ENCODE data around the gene ARSK.
"Not testable (repeated sequence)": the region's sequence is repeated elsewhere in the genome, so short reads cannot be mapped to it uniquely, and the experiment has no call there.

ARSK gene

GRCh38 chr5:95628933-95629332 lies 74.0 kb downstream of the ARSK start:
- Histone ChIP-seq H3K27ac (no peak overlapping the region), H3K9ac (ENCODE audit: insufficient read length) (no peak overlapping the region), H3K9me3 (ENCODE audit: low read depth, low read length) (no peaks in the 10 kb centered on the region), H3K36me3 (ENCODE audit: insufficient read depth, low read length) (no peaks in the 10 kb centered on the region), H3K4me3 (no peak overlapping the region)
- TF ChIP-seq POLR2AphosphoS5 (IDR thresholded peaks at IDR 0.05; ENCODE audit: borderline replicate concordance, low read depth, low read length) (no peak), EZH2 (IDR thresholded peaks at IDR 0.05) (no peak), FOXP2 (optimal IDR thresholded peaks at IDR 0.05; ENCODE audit: control extremely low read depth, extremely low read length, insufficient read depth) (no peak)
- DNase-seq (ENCODE audit: low read depth, low spot score) = no peak

- no peaks in the 10 kb centered on the region for H3K36me3 ChIP-seq (ENCODE audit: insufficient read depth, low read length)
These were observed 75.6 kb downstream of the ARSK start for GRCh38 chr5:95630394-95630917.

GRCh38 chr5:95631255-95631958 lies 76.5 kb downstream of the ARSK start:
- no peak overlapping the region for H3K4me3 ChIP-seq
- H3K36me3 ChIP-seq (ENCODE audit: insufficient read depth, low read length) = no peaks in the 10 kb centered on the region
- TF ChIP-seq EZH2 (IDR thresholded peaks at IDR 0.05) (no peak), FOXP2 (optimal IDR thresholded peaks at IDR 0.05; ENCODE audit: control extremely low read depth, extremely low read length, insufficient read depth) (no peak), POLR2AphosphoS5 (IDR thresholded peaks at IDR 0.05; ENCODE audit: borderline replicate concordance, low read depth, low read length) (no peak)
- no peak for DNase-seq (ENCODE audit: low read depth, low spot score)
- H3K27ac ChIP-seq = no peak overlapping the region
- no peaks in the 10 kb centered on the region for H3K9me3 ChIP-seq (ENCODE audit: low read depth, low read length)
- no peak overlapping the region for H3K9ac ChIP-seq (ENCODE audit: insufficient read length)

More at GRCh38 chr5:95630394-95630917, 75.6 kb downstream of the ARSK start:
- TF ChIP-seq FOXP2 (optimal IDR thresholded peaks at IDR 0.05; ENCODE audit: control extremely low read depth, extremely low read length, insufficient read depth) (no peak), POLR2AphosphoS5 (IDR thresholded peaks at IDR 0.05; ENCODE audit: borderline replicate concordance, low read depth, low read length) (no peak), EZH2 (IDR thresholded peaks at IDR 0.05) (no peak)
- Histone ChIP-seq H3K9ac (ENCODE audit: insufficient read length) (no peak overlapping the region), H3K4me3 (no peak overlapping the region), H3K27ac (no peak overlapping the region), H3K9me3 (ENCODE audit: low read depth, low read length) (no peaks in the 10 kb centered on the region)
- DNase-seq (ENCODE audit: low read depth, low spot score) = no peak

GRCh38 chr5:95631991-95632675 lies 77.2 kb downstream of the ARSK start:
- Histone ChIP-seq H3K4me3 (no peak overlapping the region), H3K9ac (ENCODE audit: insufficient read length) (no peak overlapping the region), H3K27ac (no peak overlapping the region), H3K36me3 (ENCODE audit: insufficient read depth, low read length) (no peaks in the 10 kb centered on the region), H3K9me3 (ENCODE audit: low read depth, low read length) (no peaks in the 10 kb centered on the region)
- TF ChIP-seq EZH2 (IDR thresholded peaks at IDR 0.05) (no peak), POLR2AphosphoS5 (IDR thresholded peaks at IDR 0.05; ENCODE audit: borderline replicate concordance, low read depth, low read length) (no peak), FOXP2 (optimal IDR thresholded peaks at IDR 0.05; ENCODE audit: control extremely low read depth, extremely low read length, insufficient read depth) (no peak)
- DNase-seq (ENCODE audit: low read depth, low spot score) = no peak

- DNase-seq (ENCODE audit: low read depth, low spot score); H3K9me3 ChIP-seq (ENCODE audit: low read depth, low read length); H3K36me3 ChIP-seq (ENCODE audit: insufficient read depth, low read length); H3K9ac ChIP-seq (ENCODE audit: insufficient read length); H3K4me3 ChIP-seq; H3K27ac ChIP-seq: not testable (repeated sequence)
These were observed 78.0 kb downstream of the ARSK start for GRCh38 chr5:95632942-95633341.

GRCh38 chr5:95633671-95634070 lies 78.8 kb downstream of the ARSK start:
- no peaks in the 10 kb centered on the region for H3K36me3 ChIP-seq (ENCODE audit: insufficient read depth, low read length)
- no peak overlapping the region for H3K4me3 ChIP-seq
- no peaks in the 10 kb centered on the region for H3K9me3 ChIP-seq (ENCODE audit: low read depth, low read length)
- no peak overlapping the region for H3K27ac ChIP-seq
- DNase-seq (ENCODE audit: low read depth, low spot score) = no peak
- no peak overlapping the region for H3K9ac ChIP-seq (ENCODE audit: insufficient read length)
- TF ChIP-seq EZH2 (IDR thresholded peaks at IDR 0.05) = no peak
- no peak for TF ChIP-seq FOXP2 (optimal IDR thresholded peaks at IDR 0.05; ENCODE audit: control extremely low read depth, extremely low read length, insufficient read depth)
- TF ChIP-seq POLR2AphosphoS5 (IDR thresholded peaks at IDR 0.05; ENCODE audit: borderline replicate concordance, low read depth, low read length) = no peak

- no peak overlapping the region for H3K9ac ChIP-seq (ENCODE audit: insufficient read length)
- TF ChIP-seq EZH2 (IDR thresholded peaks at IDR 0.05) (no peak), FOXP2 (optimal IDR thresholded peaks at IDR 0.05; ENCODE audit: control extremely low read depth, extremely low read length, insufficient read depth) (no peak), POLR2AphosphoS5 (IDR thresholded peaks at IDR 0.05; ENCODE audit: borderline replicate concordance, low read depth, low read length) (no peak)
- H3K4me3 ChIP-seq = no peak overlapping the region
- no peak overlapping the region for H3K27ac ChIP-seq
- no peaks in the 10 kb centered on the region for H3K36me3 ChIP-seq (ENCODE audit: insufficient read depth, low read length)
- no peak for DNase-seq (ENCODE audit: low read depth, low spot score)
- no peaks in the 10 kb centered on the region for H3K9me3 ChIP-seq (ENCODE audit: low read depth, low read length)
These were observed 79.2 kb downstream of the ARSK start for GRCh38 chr5:95634081-95634480.

GRCh38 chr5:95638632-95639031 lies 83.7 kb downstream of the ARSK start:
- Histone ChIP-seq H3K9ac (ENCODE audit: insufficient read length) (no peak overlapping the region), H3K4me3 (no peak overlapping the region), H3K36me3 (ENCODE audit: insufficient read depth, low read length) (no peaks in the 10 kb centered on the region), H3K27ac (no peak overlapping the region), H3K9me3 (ENCODE audit: low read depth, low read length) (no peaks in the 10 kb centered on the region)
- TF ChIP-seq EZH2 (IDR thresholded peaks at IDR 0.05) = no peak
- TF ChIP-seq FOXP2 (optimal IDR thresholded peaks at IDR 0.05; ENCODE audit: control extremely low read depth, extremely low read length, insufficient read depth) = no peak
- no peak for TF ChIP-seq POLR2AphosphoS5 (IDR thresholded peaks at IDR 0.05; ENCODE audit: borderline replicate concordance, low read depth, low read length)
- DNase-seq (ENCODE audit: low read depth, low spot score) = no peak
